MG63 (cell line): Measurements from ENCODE around the gene NUAK1. TPM values are rescaled to one million over a fixed set of nuclear protein-coding genes. Genes with fewer than 3 reads are reported as not detected.
A peak's percentile ranks its signal among the peaks of the same experiment; 100 is the strongest.

Experiments
- DNase-seq: peaks from one replicate; pipeline ENCODE4 v3.0.0-alpha.2; 2020
- H3K27me3 ChIP-seq: fragments of 250-450 bp; sonication (Bioruptor Pico); 2 replicates; pipeline ENCODE4 v1.5.1; 2020; ENCODE audit warnings: mild to moderate bottlenecking, moderate library complexity
- H3K36me3 ChIP-seq: fragments of 250-450 bp; sonication (Bioruptor Pico); 2 replicates; pipeline ENCODE4 v1.5.1; 2020; ENCODE audit warnings: mild to moderate bottlenecking, moderate library complexity
- H3K4me3 ChIP-seq: fragments of 250-450 bp; sonication (Bioruptor Pico); 2 replicates; pipeline ENCODE4 v1.5.1; 2020; ENCODE audit warnings: mild to moderate bottlenecking, moderate library complexity
- H3K9me3 ChIP-seq: fragments of 250-450 bp; sonication (Bioruptor Pico); 2 replicates; pipeline ENCODE4 v1.5.1; 2020; ENCODE audit warnings: mild to moderate bottlenecking, moderate library complexity
- total RNA-seq: library from RNA; depleted of rRNA; stranded (reverse); fragments of >200 nt; shearing (Covaris generic); gene quantifications from 2 replicates; pipeline ENCODE4 v1.2.3, GENCODE V29; 2014; ENCODE audit warnings: low replicate concordance

The NUAK1 gene
- total RNA-seq, 1 experiment from 2014 or later = 4.9 TPM

- H3K36me3 ChIP-seq = no peaks in the 10 kb centered on the region
- no peaks in the 10 kb centered on the region for H3K9me3 ChIP-seq
- no peaks in the 10 kb centered on the region for H3K27me3 ChIP-seq
- no peak overlapping the region for H3K4me3 ChIP-seq
- no peak for DNase-seq
Observed at GRCh38 chr12:106107566-106107965, 31.2 kb downstream of the NUAK1 start.

DNA sequence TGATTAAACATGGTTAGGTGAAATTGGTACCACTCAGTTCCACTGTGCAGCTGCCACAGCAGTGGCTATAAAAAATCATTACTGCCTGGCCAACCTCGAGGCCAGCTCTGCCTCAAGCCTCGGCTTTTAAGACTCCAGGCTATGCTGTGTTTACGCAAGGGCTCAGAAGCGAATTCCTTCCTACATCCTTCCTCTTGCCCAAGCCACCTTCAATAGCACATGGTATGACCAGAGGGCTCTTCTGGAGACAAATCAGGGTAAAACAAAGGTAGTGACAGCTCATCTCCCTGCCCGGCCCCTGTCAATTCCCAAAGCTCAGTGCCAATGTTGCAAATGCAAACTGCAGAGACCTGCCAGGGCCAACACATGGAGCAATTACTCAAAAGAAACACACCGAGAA, 31.9 kb downstream of the NUAK1 start:
- H3K36me3 ChIP-seq = no peaks in the 10 kb centered on the region
- no peaks in the 10 kb centered on the region for H3K27me3 ChIP-seq
- H3K9me3 ChIP-seq = no peaks in the 10 kb centered on the region
- no peak for DNase-seq
- H3K4me3 ChIP-seq = no peak overlapping the region

DNA sequence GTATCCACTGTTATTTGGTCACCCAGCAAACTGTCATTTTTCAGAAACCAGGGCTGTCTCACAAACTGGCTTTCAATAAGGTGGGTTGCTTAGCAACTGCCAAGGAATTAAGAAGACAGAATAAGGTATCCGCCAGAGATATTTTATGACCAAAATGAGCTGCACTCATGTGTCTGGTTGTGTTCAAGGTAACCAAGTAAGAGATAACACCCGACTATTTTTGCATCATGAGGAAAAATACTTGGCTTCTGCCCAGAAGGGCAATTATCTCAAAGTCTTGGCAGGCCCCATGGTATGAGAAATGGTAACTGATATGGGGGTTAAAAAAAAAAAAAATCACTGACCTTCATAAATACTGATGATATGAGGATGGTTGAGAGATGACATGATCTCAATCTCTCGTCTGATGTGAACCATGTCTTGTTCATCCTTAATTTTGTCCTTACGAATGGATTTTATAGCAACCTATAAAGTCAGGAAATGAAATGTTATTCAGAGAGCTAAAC, 32.6 kb downstream of the NUAK1 start:
- Histone ChIP-seq H3K36me3 (no peaks in the 10 kb centered on the region), H3K4me3 (no peak overlapping the region), H3K27me3 (no peaks in the 10 kb centered on the region), H3K9me3 (no peaks in the 10 kb centered on the region)
- no peak for DNase-seq

DNA sequence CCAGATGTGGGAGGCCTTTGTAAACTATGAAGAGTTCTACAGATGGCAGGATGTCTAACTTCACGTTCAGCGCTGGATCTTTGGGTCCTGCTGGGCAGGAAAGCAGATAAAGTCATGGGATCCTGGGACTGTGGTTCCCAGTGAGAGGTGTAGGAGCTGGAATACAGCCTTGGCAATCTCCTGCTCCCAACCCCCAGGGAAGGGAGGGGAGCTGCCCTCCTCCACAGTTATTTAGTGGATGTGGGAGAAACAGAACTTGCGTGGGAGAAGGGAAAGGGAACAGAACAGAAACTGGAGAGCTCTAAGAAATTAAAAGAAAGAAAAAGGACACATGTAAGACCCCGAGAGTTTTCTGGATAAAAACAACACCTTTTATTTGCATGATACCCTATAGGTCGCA, 37.0 kb downstream of the NUAK1 start:
- no peaks in the 10 kb centered on the region for H3K27me3 ChIP-seq
- H3K9me3 ChIP-seq = no peaks in the 10 kb centered on the region
- no peak overlapping the region for H3K4me3 ChIP-seq
- no peak for DNase-seq
- H3K36me3 ChIP-seq = no peaks in the 10 kb centered on the region

- H3K36me3 ChIP-seq = no peaks in the 10 kb centered on the region
- H3K4me3 ChIP-seq = no peak overlapping the region
- no peak for DNase-seq
- no peaks in the 10 kb centered on the region for H3K27me3 ChIP-seq
- no peaks in the 10 kb centered on the region for H3K9me3 ChIP-seq
Observed at GRCh38 chr12:106098691-106099200, 40.0 kb downstream of the NUAK1 start.

DNA sequence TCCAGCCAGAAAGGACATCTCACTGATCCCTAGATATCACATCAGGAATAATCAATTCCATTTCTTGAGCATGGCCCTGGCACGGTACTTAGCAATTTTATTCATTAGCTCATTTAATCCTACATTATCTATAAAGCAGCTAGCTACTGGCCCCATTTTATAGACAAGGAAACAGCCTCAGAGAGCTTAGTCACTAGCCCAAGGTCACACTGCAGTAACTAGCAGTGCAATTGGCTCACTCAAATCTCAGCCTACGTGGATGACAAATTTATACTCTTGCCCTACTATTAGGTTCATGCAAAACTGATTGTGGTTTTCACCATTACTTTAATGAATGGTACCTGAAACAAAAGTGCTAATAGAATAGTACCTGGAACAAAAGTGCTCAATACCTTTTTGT, 41.7 kb downstream of the NUAK1 start:
- H3K4me3 ChIP-seq = no peak overlapping the region
- no peaks in the 10 kb centered on the region for H3K9me3 ChIP-seq
- no peaks in the 10 kb centered on the region for H3K27me3 ChIP-seq
- DNase-seq = no peak
- H3K36me3 ChIP-seq = no peaks in the 10 kb centered on the region

- no peaks in the 10 kb centered on the region for H3K27me3 ChIP-seq
- no peak for DNase-seq
- no peaks in the 10 kb centered on the region for H3K36me3 ChIP-seq
- H3K4me3 ChIP-seq = no peak overlapping the region
- no peaks in the 10 kb centered on the region for H3K9me3 ChIP-seq
Observed at GRCh38 chr12:106096376-106096775, 42.4 kb downstream of the NUAK1 start.

- H3K9me3 ChIP-seq = no peaks in the 10 kb centered on the region
- no peak overlapping the region for H3K4me3 ChIP-seq
- no peaks in the 10 kb centered on the region for H3K36me3 ChIP-seq
- no peak for DNase-seq
- H3K27me3 ChIP-seq = no peaks in the 10 kb centered on the region
Observed at GRCh38 chr12:106094304-106094703, 44.5 kb downstream of the NUAK1 start.

DNA sequence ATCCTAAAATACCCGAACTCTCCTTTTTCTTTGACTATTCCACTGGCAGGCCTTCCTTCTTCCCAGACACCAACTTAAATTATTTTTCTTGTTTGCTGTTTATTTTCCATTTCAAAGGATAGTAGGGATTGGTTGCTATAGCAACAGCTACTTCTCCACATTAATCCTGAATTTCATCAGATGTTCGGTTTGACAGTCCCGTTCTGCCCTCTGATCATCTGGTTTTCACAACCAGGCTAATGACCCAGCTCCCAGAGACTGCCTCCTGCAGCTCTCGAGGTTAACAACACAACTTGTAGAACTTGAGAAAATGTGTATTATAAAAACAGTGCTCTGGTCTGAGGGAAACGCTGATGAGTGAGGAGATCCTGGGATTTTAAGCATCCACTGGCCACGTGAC, 45.5 kb downstream of the NUAK1 start:
- Histone ChIP-seq H3K36me3 (no peaks in the 10 kb centered on the region), H3K4me3 (no peak overlapping the region), H3K27me3 (no peaks in the 10 kb centered on the region), H3K9me3 (no peaks in the 10 kb centered on the region)
- no peak for DNase-seq

DNA sequence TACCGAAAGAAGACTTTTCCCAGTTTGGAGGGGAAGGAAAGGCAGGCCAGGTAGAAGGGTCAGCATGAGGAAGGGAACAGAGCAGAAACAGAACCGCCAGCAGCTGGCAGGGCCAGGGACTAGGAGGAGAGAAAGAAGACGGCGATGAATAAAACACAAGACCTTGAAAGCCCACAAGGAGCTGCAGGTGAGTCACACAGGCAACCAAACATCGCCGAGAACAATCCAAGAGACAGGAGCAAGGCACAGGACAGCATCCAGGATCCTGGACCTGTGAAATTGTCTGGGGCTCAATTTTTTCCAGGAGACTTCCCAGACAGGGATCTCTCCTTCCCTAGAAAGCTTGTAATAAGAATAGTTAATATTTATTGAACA, 47.3 kb downstream of the NUAK1 start:
- peak; percentile 14 for DNase-seq
- H3K36me3 ChIP-seq = no peaks in the 10 kb centered on the region

GRCh38 chr12:106090591-106091445, 47.9 kb downstream of the NUAK1 start:
- Histone ChIP-seq H3K27me3 (no peaks in the 10 kb centered on the region), H3K9me3 (no peaks in the 10 kb centered on the region), H3K4me3 (no peak overlapping the region), H3K36me3 (no peaks in the 10 kb centered on the region)
- peak; percentile 86 for DNase-seq

More for the DNA sequence above, 47.3 kb downstream of the NUAK1 start:
- Histone ChIP-seq H3K27me3 (no peaks in the 10 kb centered on the region), H3K9me3 (no peaks in the 10 kb centered on the region), H3K4me3 (no peak overlapping the region)

DNA sequence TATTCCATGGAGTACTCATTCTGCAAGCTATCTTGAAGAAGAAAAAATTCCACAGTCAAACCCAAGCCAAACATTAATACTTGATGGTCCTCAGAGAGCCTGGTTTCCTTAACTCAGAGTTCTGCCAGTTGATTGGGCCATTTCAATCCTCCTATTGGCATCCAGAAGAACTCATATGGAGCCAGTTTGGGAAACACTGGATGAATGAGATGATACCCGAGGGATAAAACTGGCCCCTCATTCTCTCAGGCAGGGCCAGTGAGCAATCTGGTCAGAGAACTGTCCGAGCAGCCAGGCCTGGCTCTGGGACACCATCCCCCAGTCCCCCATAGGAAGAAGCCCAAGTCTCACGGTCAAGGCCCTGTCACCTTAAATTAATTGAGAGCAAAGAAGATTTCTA, 48.8 kb downstream of the NUAK1 start:
- H3K36me3 ChIP-seq = no peaks in the 10 kb centered on the region
- H3K27me3 ChIP-seq = no peaks in the 10 kb centered on the region
- no peak overlapping the region for H3K4me3 ChIP-seq
- no peaks in the 10 kb centered on the region for H3K9me3 ChIP-seq
- DNase-seq = no peak

DNA sequence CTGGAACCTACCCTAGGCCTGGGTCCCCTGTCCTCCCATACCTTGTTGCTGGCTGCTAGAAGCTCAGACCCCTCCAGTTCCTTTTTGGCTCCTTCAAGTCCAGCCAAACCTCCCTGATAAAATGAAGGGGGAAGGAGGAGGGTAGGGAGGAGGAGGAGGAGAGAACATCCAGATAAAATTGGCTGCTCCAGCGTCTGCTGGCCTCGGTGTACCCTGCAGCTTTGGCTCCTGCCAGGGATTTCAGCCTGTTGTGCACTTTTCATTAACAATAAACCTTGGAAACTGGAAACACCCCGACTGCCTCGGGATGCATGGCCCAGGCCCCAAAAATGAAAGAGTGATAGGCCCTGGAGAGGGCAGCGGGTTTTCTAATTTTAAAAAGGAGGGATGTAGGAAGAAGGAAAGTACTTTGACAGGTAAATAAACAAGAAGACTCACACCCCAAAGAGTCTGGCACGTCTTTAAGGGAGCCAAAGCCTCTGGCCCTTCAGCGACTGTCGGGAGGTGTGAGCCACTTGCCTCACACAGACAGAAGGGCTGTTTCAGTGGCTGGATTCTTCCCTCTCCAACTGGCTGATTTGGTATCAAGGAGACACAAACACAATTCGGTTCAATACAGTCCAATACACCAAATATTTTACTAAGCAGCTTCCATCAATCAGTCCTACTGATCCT, 49.8 kb downstream of the NUAK1 start:
- no peak overlapping the region for H3K4me3 ChIP-seq
- H3K9me3 ChIP-seq = no peaks in the 10 kb centered on the region
- DNase-seq = no peak
- H3K27me3 ChIP-seq = no peaks in the 10 kb centered on the region
- no peaks in the 10 kb centered on the region for H3K36me3 ChIP-seq

- no peaks in the 10 kb centered on the region for H3K9me3 ChIP-seq
- H3K27me3 ChIP-seq = no peaks in the 10 kb centered on the region
- no peak for DNase-seq
- no peak overlapping the region for H3K4me3 ChIP-seq
- H3K36me3 ChIP-seq = 0 out of 2 replicates have a peak, but pooled peaks cover under 1% of the 10 kb centered on the region
Observed at GRCh38 chr12:106088246-106088808, 50.4 kb downstream of the NUAK1 start.

DNA sequence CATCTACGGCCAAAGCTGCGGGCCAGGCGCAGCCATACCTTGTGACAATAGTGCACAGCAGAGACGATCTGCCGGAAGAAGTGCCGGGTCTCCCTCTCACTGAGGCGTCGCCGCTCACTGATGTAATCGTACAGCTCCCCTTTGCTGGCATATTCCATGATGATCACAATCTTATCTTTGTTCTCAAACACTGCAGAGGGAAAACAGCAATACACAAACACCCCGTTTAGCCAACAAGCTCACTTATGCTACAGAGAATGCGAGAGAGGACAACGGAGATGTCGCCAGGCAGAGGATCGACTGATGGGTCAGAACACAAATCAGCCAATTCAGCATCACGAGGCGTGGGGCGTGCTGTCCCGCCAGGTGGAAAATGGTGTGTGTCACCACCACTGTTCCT, 52.1 kb downstream of the NUAK1 start:
- H3K27me3 ChIP-seq = no peaks in the 10 kb centered on the region
- H3K4me3 ChIP-seq = no peak overlapping the region
- no peak for DNase-seq
- no peaks in the 10 kb centered on the region for H3K9me3 ChIP-seq
- H3K36me3 ChIP-seq = 0 out of 2 replicates have a peak, but pooled peaks cover 2% of the 10 kb centered on the region

DNA sequence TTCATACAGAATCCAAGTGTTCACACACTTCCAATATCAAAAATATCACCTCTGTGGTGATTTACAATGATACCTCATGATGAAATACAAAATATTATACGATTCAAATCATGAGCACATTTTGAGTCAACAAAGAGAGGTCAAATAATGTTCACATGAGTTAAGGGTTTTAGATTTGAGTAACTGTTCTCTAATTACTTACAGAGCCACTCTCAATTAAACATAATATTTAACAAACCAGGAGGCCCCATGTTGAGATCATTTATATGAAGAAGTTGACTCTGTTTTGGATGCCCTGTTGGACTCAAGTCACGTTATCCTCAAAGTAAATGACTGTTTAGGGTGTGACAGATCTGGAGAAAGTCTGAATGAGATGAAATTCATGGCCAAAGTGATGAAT, 53.5 kb downstream of the NUAK1 start:
- Histone ChIP-seq H3K27me3 (no peaks in the 10 kb centered on the region), H3K9me3 (no peaks in the 10 kb centered on the region), H3K4me3 (no peak overlapping the region), H3K36me3 (0 out of 2 replicates have a peak, but pooled peaks cover 2% of the 10 kb centered on the region)
- no peak for DNase-seq

- Histone ChIP-seq H3K9me3 (no peaks in the 10 kb centered on the region), H3K36me3 (0 out of 2 replicates have a peak, but pooled peaks cover 2% of the 10 kb centered on the region), H3K4me3 (no peak overlapping the region), H3K27me3 (no peaks in the 10 kb centered on the region)
- DNase-seq = no peak
Observed at GRCh38 chr12:106084759-106085158, 54.0 kb downstream of the NUAK1 start.
